OCI-LY1 (cell line): ENCODE measurements around the gene METTL9.
A peak's percentile ranks its signal among the peaks of the same experiment; 100 is the strongest.

ENCODE experiments used
- EZH2 ChIP-seq: fragments of 200-600 bp; sonication (generic), shearing (Covaris generic); IDR thresholded peaks from 2 replicates; pipeline ENCODE4 v1.8.0; 2017; ENCODE audit warnings: borderline replicate concordance, mixed run types, mild to moderate bottlenecking, antibody characterized with exemption, low read length, moderate library complexity, mixed read lengths
- TF ChIP-seq, protein P1 (sequence below): fragments of 200-600 bp; sonication (generic), shearing (Covaris generic); IDR thresholded peaks from 2 replicates; pipeline ENCODE4 v1.5.1; 2017; ENCODE audit warnings: mild to moderate bottlenecking, antibody characterized with exemption, low read length, moderate library complexity, mixed read lengths

DNA sequence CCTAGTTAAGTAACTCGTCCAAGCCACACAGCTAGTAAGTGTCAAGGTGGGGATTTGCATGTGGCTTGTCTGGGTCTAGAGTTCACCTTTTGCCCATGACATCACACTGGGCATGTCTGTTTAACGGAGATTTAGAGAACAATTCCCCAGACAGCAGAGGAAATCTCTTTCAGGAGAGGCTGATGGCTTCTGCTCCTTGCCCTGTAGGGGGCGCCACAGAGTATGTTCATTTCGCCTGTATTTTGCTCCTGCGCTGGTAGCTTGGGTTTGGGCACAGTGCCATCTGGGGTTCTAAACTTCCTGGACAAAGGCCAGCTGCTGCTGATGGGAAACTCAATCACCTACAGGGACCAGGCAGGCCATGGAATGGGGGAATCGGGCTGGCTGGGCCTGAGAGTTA lies 84.8 kb downstream of the METTL9 start:
- TF ChIP-seq, protein P1, sequence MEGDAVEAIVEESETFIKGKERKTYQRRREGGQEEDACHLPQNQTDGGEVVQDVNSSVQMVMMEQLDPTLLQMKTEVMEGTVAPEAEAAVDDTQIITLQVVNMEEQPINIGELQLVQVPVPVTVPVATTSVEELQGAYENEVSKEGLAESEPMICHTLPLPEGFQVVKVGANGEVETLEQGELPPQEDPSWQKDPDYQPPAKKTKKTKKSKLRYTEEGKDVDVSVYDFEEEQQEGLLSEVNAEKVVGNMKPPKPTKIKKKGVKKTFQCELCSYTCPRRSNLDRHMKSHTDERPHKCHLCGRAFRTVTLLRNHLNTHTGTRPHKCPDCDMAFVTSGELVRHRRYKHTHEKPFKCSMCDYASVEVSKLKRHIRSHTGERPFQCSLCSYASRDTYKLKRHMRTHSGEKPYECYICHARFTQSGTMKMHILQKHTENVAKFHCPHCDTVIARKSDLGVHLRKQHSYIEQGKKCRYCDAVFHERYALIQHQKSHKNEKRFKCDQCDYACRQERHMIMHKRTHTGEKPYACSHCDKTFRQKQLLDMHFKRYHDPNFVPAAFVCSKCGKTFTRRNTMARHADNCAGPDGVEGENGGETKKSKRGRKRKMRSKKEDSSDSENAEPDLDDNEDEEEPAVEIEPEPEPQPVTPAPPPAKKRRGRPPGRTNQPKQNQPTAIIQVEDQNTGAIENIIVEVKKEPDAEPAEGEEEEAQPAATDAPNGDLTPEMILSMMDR: peak; percentile 88
- TF ChIP-seq EZH2: no peak
